ENCODE measurements around the gene SPATS2.

The SPATS2 gene

GRCh38 chr12:49352351-49352750 lies 14.9 kb upstream of the SPATS2 start:
- TF ChIP-seq MAX (IDR thresholded peaks at IDR 0.05) (no peak), USF1 (IDR thresholded peaks at IDR 0.05) (no peak), EGR1 (IDR thresholded peaks at IDR 0.05) (no peak), NFIC (IDR thresholded peaks at IDR 0.05) (no peak), REST (IDR thresholded peaks at IDR 0.05; ENCODE audit: low read depth) (no peak)

- TF ChIP-seq TCF12 (IDR thresholded peaks at IDR 0.05; ENCODE audit: low read depth) (no peak), RAD21 (IDR thresholded peaks at IDR 0.05; ENCODE audit: low read depth) (no peak), EGR1 (IDR thresholded peaks at IDR 0.05) (no peak), TEAD4 (IDR thresholded peaks at IDR 0.05) (no peak), MAX (IDR thresholded peaks at IDR 0.05) (no peak), FOXM1 (IDR thresholded peaks at IDR 0.05; ENCODE audit: borderline replicate concordance, low read depth) (no peak), YY1 (IDR thresholded peaks at IDR 0.05; ENCODE audit: low read depth) (no peak), CEBPB (IDR thresholded peaks at IDR 0.05) (no peak), TAF1 (IDR thresholded peaks at IDR 0.05; ENCODE audit: low read depth) (no peak), REST (IDR thresholded peaks at IDR 0.05; ENCODE audit: low read depth) (no peak), ZBTB7A (IDR thresholded peaks at IDR 0.05; ENCODE audit: low read depth) (no peak), NFIC (IDR thresholded peaks at IDR 0.05) (no peak), CREB1 (IDR thresholded peaks at IDR 0.05; ENCODE audit: low read depth) (no peak), EP300 (IDR thresholded peaks at IDR 0.05; ENCODE audit: borderline replicate concordance) (no peak), USF1 (IDR thresholded peaks at IDR 0.05) (no peak)
Measured at GRCh38 chr12:49355913-49356312, 11.3 kb upstream of the SPATS2 start.

- peak; percentile 48 for TF ChIP-seq RAD21 (IDR thresholded peaks at IDR 0.05; ENCODE audit: low read depth)
- TF ChIP-seq TCF12 (IDR thresholded peaks at IDR 0.05; ENCODE audit: low read depth): no peak
Measured at GRCh38 chr12:49357103-49357678, 10.1 kb upstream of the SPATS2 start.

GRCh38 chr12:49358483-49359141 lies 8.7 kb upstream of the SPATS2 start:
- TF ChIP-seq RAD21 (IDR thresholded peaks at IDR 0.05; ENCODE audit: low read depth) (peak; percentile 99), CREB1 (IDR thresholded peaks at IDR 0.05; ENCODE audit: low read depth) (no peak), FOXM1 (IDR thresholded peaks at IDR 0.05; ENCODE audit: borderline replicate concordance, low read depth) (no peak)

- TF ChIP-seq EGR1 (IDR thresholded peaks at IDR 0.05) (no peak), NFIC (IDR thresholded peaks at IDR 0.05) (no peak), FOXM1 (IDR thresholded peaks at IDR 0.05; ENCODE audit: borderline replicate concordance, low read depth) (no peak), MAX (IDR thresholded peaks at IDR 0.05) (no peak), CREB1 (IDR thresholded peaks at IDR 0.05; ENCODE audit: low read depth) (no peak)
Measured at GRCh38 chr12:49359671-49360070, 7.6 kb upstream of the SPATS2 start.

- TF ChIP-seq TCF12 (IDR thresholded peaks at IDR 0.05; ENCODE audit: low read depth): no peak
- TF ChIP-seq REST (IDR thresholded peaks at IDR 0.05; ENCODE audit: low read depth): no peak
- no peak for TF ChIP-seq FOXM1 (IDR thresholded peaks at IDR 0.05; ENCODE audit: borderline replicate concordance, low read depth)
- TF ChIP-seq CREB1 (IDR thresholded peaks at IDR 0.05; ENCODE audit: low read depth): no peak
- TF ChIP-seq CEBPB (IDR thresholded peaks at IDR 0.05): no peak
- no peak for TF ChIP-seq TEAD4 (IDR thresholded peaks at IDR 0.05)
- TF ChIP-seq TAF1 (IDR thresholded peaks at IDR 0.05; ENCODE audit: low read depth): no peak
- TF ChIP-seq USF1 (IDR thresholded peaks at IDR 0.05): no peak
- TF ChIP-seq YY1 (IDR thresholded peaks at IDR 0.05; ENCODE audit: low read depth): no peak
- TF ChIP-seq MAX (IDR thresholded peaks at IDR 0.05): no peak
- no peak for TF ChIP-seq NFIC (IDR thresholded peaks at IDR 0.05)
Measured at GRCh38 chr12:49362077-49362476, 5.2 kb upstream of the SPATS2 start.

All from Ishikawa (cell line).